Left lung (tissue), 10 donors: ENCODE measurements around the gene ATP13A3. TPM values are rescaled to one million over a fixed set of nuclear protein-coding genes. Genes with fewer than 3 reads are reported as not detected.

Experiments used
- ATAC-seq: fragments of 200-7000 bp; cut with Tn5 transposase; one replicate; pipeline ENCODE4 v1.9.1; 2020; ENCODE audit warnings: moderate library complexity
- DNase-seq, 4 donors: peaks; one replicate each; pipeline ENCODE4 v3.0.0-alpha.2; 2013 to 2020
- H3K27ac ChIP-seq, 2 donors: fragments of 200-600 bp; sonication (generic) in 1 of 2; one replicate each; pipeline versions ENCODE4 v1.5.0 to v1.8.0; 2020 to 2021
- H3K27me3 ChIP-seq, 2 donors: fragments of 200-600 bp; sonication (generic) in 1 of 2; one replicate each; pipeline versions ENCODE4 v1.5.0 to v1.8.0; 2020 to 2021
- H3K36me3 ChIP-seq, 2 donors: fragments of 200-600 bp; sonication (generic) in 1 of 2; one replicate each; pipeline versions ENCODE4 v1.5.0 to v1.8.0; 2020 to 2021
- H3K4me1 ChIP-seq, 2 donors: fragments of 200-600 bp; one replicate each; pipeline ENCODE4 v1.8.0; 2021
- H3K4me3 ChIP-seq, 2 donors: fragments of 200-600 bp; sonication (generic) in 1 of 2; one replicate each; pipeline versions ENCODE4 v1.5.0 to v1.8.0; 2020 to 2021; ENCODE audit warnings: mild to moderate bottlenecking in 1 of 2
- H3K9me3 ChIP-seq, 2 donors: fragments of 200-600 bp; sonication (generic) in 1 of 2; one replicate each; pipeline versions ENCODE4 v1.5.0 to v1.8.0; 2020 to 2021
- intact Hi-C, 2 donors: fragments of 100-400 bp; cut with DNase I; formaldehyde crosslinking; loops; one replicate each; pipeline versions ENCODE4 v1.11.2 to v1.14.2; 2022
- polyA plus RNA-seq, 6 donors: library from polyadenylated mRNA; unstranded; fragments of 120-200 nt; gene quantifications; one replicate each; pipeline ENCODE4 v1.2.1, GENCODE V29; 2013; ENCODE audit not compliant: insufficient read length in 6 of 6
- total RNA-seq, 2 donors: library from RNA; stranded (reverse); fragmentation: NEBNext Ultra II Directional; extraction: Animal tissue kit (Norgen Biotek cat#: 25700); gene quantifications; one replicate each; pipeline ENCODE4 v1.2.1, GENCODE V29; 2021
- TF ChIP-seq, protein P1 (sequence below), 2 donors: fragments of 200-600 bp; sonication (generic) in 1 of 2; IDR thresholded peaks; one replicate each; pipeline versions ENCODE4 v1.5.0 to v1.8.0; 2021; ENCODE audit warnings: antibody characterized with exemption in 2 of 2
- donor health status: DM: no; HTN: yes; CAD: no.
- donor health status: DM: no; HTN: no; CAD: no.

ATP13A3 gene
- total and polyA plus RNA-seq, 8 donors, result 52.0 to 123 (median 59.5) TPM

GRCh38 chr3:194446172-194446571, 40.6 kb downstream of the ATP13A3 start:
- no peak overlapping the region for H3K4me3 ChIP-seq
- H3K27ac ChIP-seq, result no peak overlapping the region
- intact Hi-C loops, result no loop called here
- ATAC-seq, result no peak
- DNase-seq, result no peak
- TF ChIP-seq, protein P1, sequence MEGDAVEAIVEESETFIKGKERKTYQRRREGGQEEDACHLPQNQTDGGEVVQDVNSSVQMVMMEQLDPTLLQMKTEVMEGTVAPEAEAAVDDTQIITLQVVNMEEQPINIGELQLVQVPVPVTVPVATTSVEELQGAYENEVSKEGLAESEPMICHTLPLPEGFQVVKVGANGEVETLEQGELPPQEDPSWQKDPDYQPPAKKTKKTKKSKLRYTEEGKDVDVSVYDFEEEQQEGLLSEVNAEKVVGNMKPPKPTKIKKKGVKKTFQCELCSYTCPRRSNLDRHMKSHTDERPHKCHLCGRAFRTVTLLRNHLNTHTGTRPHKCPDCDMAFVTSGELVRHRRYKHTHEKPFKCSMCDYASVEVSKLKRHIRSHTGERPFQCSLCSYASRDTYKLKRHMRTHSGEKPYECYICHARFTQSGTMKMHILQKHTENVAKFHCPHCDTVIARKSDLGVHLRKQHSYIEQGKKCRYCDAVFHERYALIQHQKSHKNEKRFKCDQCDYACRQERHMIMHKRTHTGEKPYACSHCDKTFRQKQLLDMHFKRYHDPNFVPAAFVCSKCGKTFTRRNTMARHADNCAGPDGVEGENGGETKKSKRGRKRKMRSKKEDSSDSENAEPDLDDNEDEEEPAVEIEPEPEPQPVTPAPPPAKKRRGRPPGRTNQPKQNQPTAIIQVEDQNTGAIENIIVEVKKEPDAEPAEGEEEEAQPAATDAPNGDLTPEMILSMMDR (IDR thresholded peaks at IDR 0.05), result no peak
- H3K27me3 ChIP-seq, result no peaks in the 10 kb centered on the region
- no peaks in the 10 kb centered on the region for H3K9me3 ChIP-seq
- peaks cover 7 to 95% of the 10 kb centered on the region in 2 donors for H3K36me3 ChIP-seq
- H3K4me1 ChIP-seq, result peaks cover 0 to 3% of the 10 kb centered on the region in 2 donors

DNA sequence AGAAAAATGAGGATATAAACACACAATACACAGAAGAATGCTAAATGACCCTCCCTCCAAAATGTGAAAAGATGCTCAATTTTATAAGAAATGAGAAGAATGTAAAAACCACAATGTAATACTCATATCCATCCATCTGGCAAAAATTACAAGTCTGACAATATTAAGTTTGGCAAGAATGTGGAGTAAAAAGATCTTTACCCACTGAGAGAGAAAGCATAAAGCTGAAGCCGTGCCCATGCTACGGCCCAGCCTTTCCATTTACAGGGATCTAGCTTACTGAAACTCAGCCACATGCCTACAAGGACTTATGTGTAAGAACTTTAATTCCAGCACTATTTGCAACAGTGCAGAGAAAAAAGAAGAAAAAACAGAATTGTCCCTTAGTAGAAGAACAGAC, 42.9 kb downstream of the ATP13A3 start:
- Histone ChIP-seq H3K36me3 (peaks cover 0 to 97% of the 10 kb centered on the region in 2 donors), H3K4me3 (no peak overlapping the region), H3K27me3 (no peaks in the 10 kb centered on the region), H3K4me1 (peaks cover 0 to 3% of the 10 kb centered on the region in 2 donors), H3K9me3 (no peaks in the 10 kb centered on the region), H3K27ac (no peak overlapping the region)
- no peak for ATAC-seq
- TF ChIP-seq, protein P1 (IDR thresholded peaks at IDR 0.05), result no peak
- intact Hi-C loops, result no loop called here
- DNase-seq, result no peak

- TF ChIP-seq, protein P1 (IDR thresholded peaks at IDR 0.05), result no peak
- Histone ChIP-seq H3K4me1 (peaks cover 0 to 3% of the 10 kb centered on the region in 2 donors), H3K27me3 (no peaks in the 10 kb centered on the region), H3K27ac (no peak overlapping the region), H3K4me3 (no peak overlapping the region), H3K36me3 (peaks cover 0 to 98% of the 10 kb centered on the region in 2 donors), H3K9me3 (no peaks in the 10 kb centered on the region)
- ATAC-seq, result no peak
- DNase-seq, result no peak
- intact Hi-C loops, result no loop called here
Measured at GRCh38 chr3:194440756-194441155, 46.0 kb downstream of the ATP13A3 start.

DNA sequence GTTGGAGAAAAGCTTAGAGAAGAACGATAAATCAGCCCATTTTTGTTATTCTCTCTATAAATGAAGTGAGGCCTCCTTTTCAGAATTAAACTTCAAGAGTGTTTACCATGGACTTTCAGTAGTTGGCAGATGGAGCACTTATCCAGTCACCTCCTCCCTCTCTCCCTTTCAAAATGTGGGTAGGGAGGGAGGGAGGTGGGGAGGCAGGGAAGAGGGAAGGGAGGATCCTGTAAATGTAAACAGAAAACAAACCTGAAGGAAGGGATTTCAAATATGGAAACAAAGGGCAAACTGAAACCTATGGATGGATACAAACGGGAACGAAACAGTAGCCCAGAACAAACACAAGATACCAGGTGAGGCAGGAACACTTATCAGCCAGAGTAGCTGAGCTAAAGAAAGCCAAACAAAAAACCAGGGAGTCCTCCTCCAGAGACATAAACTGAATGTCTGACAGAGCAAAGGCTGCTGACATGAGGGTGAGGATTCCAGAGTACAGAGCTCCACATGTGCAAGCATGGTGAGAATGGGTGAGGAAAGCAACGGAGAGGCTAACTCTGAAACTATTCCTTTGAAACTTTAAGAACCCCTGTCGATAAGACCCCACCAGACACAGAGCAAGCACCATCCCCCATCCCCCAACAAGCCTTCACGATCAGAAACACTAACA, 46.8 kb downstream of the ATP13A3 start:
- H3K9me3 ChIP-seq, result no peaks in the 10 kb centered on the region
- DNase-seq (no peak), ATAC-seq (peak; percentile 63)
- peaks cover 0 to 99% of the 10 kb centered on the region in 2 donors for H3K36me3 ChIP-seq
- TF ChIP-seq, protein P1 (IDR thresholded peaks at IDR 0.05), result no peak
- H3K27ac ChIP-seq, result no peak overlapping the region
- no peak overlapping the region for H3K4me3 ChIP-seq
- intact Hi-C loops, result no loop called here
- H3K4me1 ChIP-seq, result peaks cover 0 to 3% of the 10 kb centered on the region in 2 donors
- no peaks in the 10 kb centered on the region for H3K27me3 ChIP-seq

GRCh38 chr3:194434503-194434902, 52.3 kb downstream of the ATP13A3 start:
- TF ChIP-seq, protein P1 (IDR thresholded peaks at IDR 0.05), result no peak
- DNase-seq (no peak), ATAC-seq (no peak)
- no peak overlapping the region for H3K4me3 ChIP-seq
- no peaks in the 10 kb centered on the region for H3K4me1 ChIP-seq
- no peaks in the 10 kb centered on the region for H3K9me3 ChIP-seq
- intact Hi-C loops, result no loop called here
- no peaks in the 10 kb centered on the region for H3K27me3 ChIP-seq
- peaks cover 0 to 99% of the 10 kb centered on the region in 2 donors for H3K36me3 ChIP-seq
- H3K27ac ChIP-seq, result no peak overlapping the region
